ENCODE measurements around the gene ZBTB18.

GRCh38 chr1:244011271-244011670 lies 39.8 kb upstream of the ZBTB18 start:
- TF ChIP-seq POLR2A (IDR thresholded peaks at IDR 0.05; ENCODE audit: low read length) (no peak), GATA1 (IDR thresholded peaks at IDR 0.05; ENCODE audit: low read depth, low read length) (no peak)
